HG02588 (cell line): Measurements from ENCODE around the gene CDON.
"Not testable (repeated sequence)": the region's sequence is repeated elsewhere in the genome, so short reads cannot be mapped to it uniquely, and the experiment has no call there.

ENCODE experiments used
- ATAC-seq: cut with Tn5 transposase; IDR thresholded peaks from one replicate; pipeline ENCODE4 v1.9.1; 2021; ENCODE audit warnings: mild to moderate bottlenecking, moderate library complexity; ENCODE audit not compliant: unreplicated experiment

CDON gene

DNA sequence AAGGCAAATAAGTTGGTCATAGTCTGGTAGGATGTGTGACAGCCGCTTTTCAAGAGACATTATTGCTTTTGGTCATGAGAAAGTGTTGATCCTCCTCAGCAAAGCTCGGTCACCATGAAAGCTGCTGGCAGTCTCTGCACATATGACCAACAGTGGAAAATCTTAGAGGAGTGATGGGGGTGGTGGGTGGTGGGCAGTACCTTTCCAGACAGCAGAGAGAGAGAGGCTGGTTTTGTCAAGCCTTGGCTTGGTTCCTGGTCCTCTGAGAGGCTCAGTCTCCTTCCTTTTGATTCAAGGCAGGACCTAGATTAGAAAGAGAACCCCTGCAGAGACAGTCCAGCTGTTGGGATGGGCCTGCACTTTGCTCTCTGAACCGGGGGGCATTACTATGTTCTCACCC lies 136.9 kb downstream of the CDON start:
- no peak for ATAC-seq

GRCh38 chr11:125925247-125925740 lies 137.4 kb downstream of the CDON start:
- no peak for ATAC-seq

DNA sequence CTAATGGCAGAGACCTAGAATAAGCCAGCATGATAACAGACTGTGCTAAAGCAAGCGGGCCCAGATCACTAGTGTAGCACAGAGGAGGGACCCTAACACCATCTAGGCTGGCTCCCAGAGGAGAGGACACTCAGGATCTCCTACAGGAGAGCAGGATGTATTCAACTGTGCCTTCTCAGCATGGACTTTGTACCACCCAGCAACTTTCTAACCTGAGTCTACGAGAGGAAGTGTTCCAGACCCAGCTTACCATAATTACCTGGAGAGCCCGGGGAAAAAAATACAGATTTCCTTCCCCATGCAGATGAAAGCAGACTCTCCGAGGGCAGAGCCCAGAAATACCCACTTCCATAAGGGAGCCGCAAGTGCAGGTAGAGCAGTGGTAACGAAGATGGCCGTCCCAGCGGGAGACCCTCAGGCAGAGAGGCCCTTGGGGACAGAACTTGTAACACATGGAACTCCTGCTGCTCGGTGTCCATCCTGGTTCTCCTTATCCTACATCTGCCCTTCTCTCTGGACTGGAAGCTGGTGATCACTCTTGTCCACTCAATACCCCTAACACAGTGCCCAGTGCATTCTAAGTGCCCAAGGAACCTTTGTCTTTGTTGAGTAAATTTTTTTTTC lies 138.2 kb downstream of the CDON start:
- no peak for ATAC-seq

- ATAC-seq = no peak
Observed at GRCh38 chr11:125923633-125924032, 139.0 kb downstream of the CDON start.

DNA sequence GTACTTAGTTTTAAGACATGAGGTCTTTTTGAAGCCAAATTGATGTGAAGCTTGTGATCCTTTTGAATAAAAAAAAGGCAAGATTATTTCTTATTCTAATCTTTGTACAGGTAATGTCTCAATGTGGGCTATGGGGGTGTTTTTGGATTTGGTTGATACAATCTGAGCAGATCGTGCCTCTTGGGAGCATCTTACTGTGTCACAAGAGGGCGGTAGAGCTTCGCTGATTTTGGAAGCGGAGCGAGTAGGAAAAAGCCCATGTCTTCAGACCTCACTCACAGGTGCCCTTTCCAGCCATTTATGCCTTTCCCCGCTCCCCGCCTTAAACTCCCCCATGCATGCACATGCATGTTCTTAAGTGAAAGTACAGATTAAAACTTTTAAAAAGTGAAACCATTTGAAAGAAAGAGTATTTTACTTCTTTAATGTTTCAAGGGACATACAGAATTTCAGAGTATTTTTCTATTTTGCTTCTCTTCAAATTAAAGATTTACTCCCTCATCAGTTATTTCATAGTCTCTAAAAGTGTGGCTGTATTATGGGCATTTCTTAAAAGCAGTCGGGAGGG lies 139.6 kb downstream of the CDON start:
- ATAC-seq = peak; percentile 60

- ATAC-seq = no peak
Observed at GRCh38 chr11:125922156-125922555, 140.5 kb downstream of the CDON start.

- ATAC-seq = no peak
Observed at GRCh38 chr11:125921042-125921441, 141.6 kb downstream of the CDON start.

DNA sequence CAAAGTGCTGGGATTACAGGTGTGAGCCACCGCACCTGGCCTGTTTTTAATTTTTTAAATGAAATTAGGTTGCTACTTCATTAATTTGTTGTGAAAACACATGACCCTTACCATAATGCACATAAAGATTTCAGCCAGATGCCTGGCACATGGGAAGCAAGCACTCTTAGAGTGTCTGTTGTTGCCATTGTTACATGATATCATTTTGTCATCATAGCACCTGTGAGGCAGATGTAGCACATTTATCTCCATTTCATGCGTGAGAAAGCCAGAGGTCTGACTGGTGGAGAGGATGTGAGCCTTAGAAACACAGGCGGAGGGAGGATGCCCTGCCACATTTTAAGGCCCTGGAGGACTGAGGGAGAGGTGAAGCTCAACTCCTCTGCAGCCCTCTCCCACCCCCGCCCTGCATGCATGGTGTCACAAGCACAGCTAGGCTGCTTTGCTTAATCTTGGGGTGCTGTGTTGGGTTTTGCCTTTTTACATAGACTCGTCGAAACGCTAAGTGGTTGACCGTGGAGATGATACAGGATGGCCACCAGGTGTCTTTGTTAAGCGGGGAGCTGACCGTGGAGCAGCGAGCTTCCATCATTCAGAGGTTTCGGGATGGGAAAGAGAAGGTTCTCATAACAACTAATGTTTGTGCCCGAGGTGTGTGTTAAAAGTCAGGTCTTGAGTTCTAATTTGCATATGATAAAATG lies 144.4 kb downstream of the CDON start:
- ATAC-seq = no peak

DNA sequence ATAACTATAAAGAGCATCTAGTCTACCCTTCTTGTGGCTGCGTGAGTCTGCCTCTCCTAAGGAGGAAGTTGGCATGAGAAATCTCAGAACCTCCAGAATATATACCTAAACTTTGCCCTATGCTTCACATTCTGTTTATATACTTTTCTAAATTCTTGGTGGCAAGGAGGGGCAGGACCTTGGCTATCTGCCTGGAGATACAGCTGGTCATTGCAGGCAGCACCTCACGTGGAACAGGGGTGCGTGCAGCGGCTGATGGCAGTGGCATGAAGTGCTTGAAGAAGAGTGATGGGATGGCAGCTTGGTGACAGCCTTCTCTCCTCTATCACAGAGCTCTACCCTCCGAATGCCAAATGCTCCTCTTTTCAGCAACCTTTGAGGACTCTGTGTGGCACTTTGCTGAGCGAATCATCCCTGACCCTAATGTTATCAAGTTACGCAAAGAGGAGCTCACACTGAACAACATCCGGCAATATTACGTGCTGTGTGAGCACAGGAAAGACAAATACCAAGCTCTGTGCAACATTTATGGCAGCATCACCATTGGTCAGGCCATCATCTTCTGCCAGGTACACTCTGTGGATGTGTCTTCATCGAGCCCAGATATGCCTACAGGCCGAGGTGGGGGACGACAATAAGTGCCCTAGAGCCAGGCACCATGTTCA lies 145.9 kb downstream of the CDON start:
- no peak for ATAC-seq

- not testable (repeated sequence) for ATAC-seq
Observed at GRCh38 chr11:125914601-125915000, 148.1 kb downstream of the CDON start.

- no peak for ATAC-seq
Observed at GRCh38 chr11:125910226-125910849, 152.3 kb downstream of the CDON start.
